HCT116 (cell line): ENCODE results near the gene DCAF10. TPM values are rescaled to one million over a fixed set of nuclear protein-coding genes. Genes with fewer than 3 reads are reported as not detected.
A peak's percentile ranks its signal among the peaks of the same experiment; 100 is the strongest.

Experiments used
- ATAC-seq: fragments of 200-7000 bp; cut with Tn5 transposase; 2 replicates; pipeline ENCODE4 v1.9.1; 2020; ENCODE audit warnings: mild to moderate bottlenecking, moderate library complexity
- Bru-seq: library from RNA; stranded (reverse); fragments of 400-500 nt; gene quantifications from one replicate; lab custom pipeline; 2021; lab: Mats Ljungman, UMichigan
- BruChase-seq, 2 experiments: library from RNA; stranded (reverse); fragments of 400-500 nt; gene quantifications; one replicate each; lab custom pipeline; 2021; lab: Mats Ljungman, UMichigan
- BruUV-seq: library from RNA; stranded (reverse); fragments of 400-500 nt; replicated peaks from 2 replicates; lab custom pipeline; 2021; lab: Mats Ljungman, UMichigan
- CTCF ChIA-PET: fragments of 300-600 bp; sonication (Branson Sonifier 250); formaldehyde crosslinking; loops from one replicate; lab custom pipeline; 2021; ENCODE audit warnings: antibody characterized with exemption; lab: Charles Lee
- POLR2A ChIA-PET: fragments of 300-600, 350-600 bp; sonication (Branson Sonifier 250); formaldehyde crosslinking; loops from one replicate; lab custom pipeline; 2021; ENCODE audit warnings: antibody characterized with exemption; lab: Charles Lee
- RAD21 ChIA-PET, 2 experiments: fragments of 300-600 bp; sonication (Branson Sonifier 250); formaldehyde crosslinking; loops; one replicate each; lab custom pipeline; 2023; ENCODE audit warnings: low total read pairs in 2 of 2; ENCODE audit not compliant: uncharacterized antibody in 2 of 2, unreplicated experiment in 2 of 2, low non-redundant PET in 1 of 2; lab: Charles Lee
- DNase-seq: peaks from one replicate; pipeline ENCODE4 v3.0.0-alpha.2; 2010; ENCODE audit warnings: low read depth, low spot score
- H2AFZ ChIP-seq: fragments of 200-600 bp; shearing (Covaris generic), sonication (generic); 2 replicates; pipeline ENCODE4 v1.6.1; 2017; ENCODE audit warnings: low read depth, mixed run types, mixed read lengths, antibody characterized with exemption, low read length; ENCODE audit not compliant: poor library complexity, severe bottlenecking
- H3K27ac ChIP-seq: 2 replicates; pipeline ENCODE4 v1.5.1; 2012; ENCODE audit warnings: low read depth, low read length
- H3K27me3 ChIP-seq: fragments of 200-600 bp; sonication (generic); 2 replicates; pipeline ENCODE4 v1.6.1; 2016; ENCODE audit warnings: mixed run types, low read length, mixed read lengths; ENCODE audit not compliant: insufficient read depth
- H3K36me3 ChIP-seq, 2 experiments: fragments of 200-500 bp in 1 of 2; fragments of 200-600 bp in 1 of 2; sonication (Bioruptor generic) in 1 of 2; sonication (generic) in 1 of 2; 2 replicates each; pipeline versions ENCODE4 v1.5.1 to v1.6.1; 2014 to 2016; ENCODE audit warnings: low read length in 2 of 2, inconsistent platforms in 1 of 2, mixed read lengths in 1 of 2, mixed run types in 1 of 2; ENCODE audit not compliant: insufficient read depth in 2 of 2, control insufficient read depth in 1 of 2
- H3K4me1 ChIP-seq, 2 experiments: fragments of 200-600 bp in 1 of 2; sonication (generic) in 1 of 2; 2 replicates each; pipeline versions ENCODE4 v1.5.1 to v1.6.1; 2012 to 2017; ENCODE audit warnings: low read length in 2 of 2, inconsistent platforms in 1 of 2, mild to moderate bottlenecking in 1 of 2, mixed read lengths in 1 of 2, mixed run types in 1 of 2, moderate library complexity in 1 of 2; ENCODE audit not compliant: insufficient read depth in 2 of 2, control insufficient read depth in 1 of 2
- H3K4me2 ChIP-seq: fragments of 200-600 bp; sonication (generic); 2 replicates; pipeline ENCODE4 v1.6.1; 2017; ENCODE audit warnings: mixed run types, low read length, mixed read lengths
- H3K4me3 ChIP-seq, 2 experiments: fragments of 200-600 bp in 1 of 2; sonication (generic) in 1 of 2; replicated peaks in 1 of 2; 2 replicates each; pipeline ENCODE4 v1.5.1; 2011 to 2016; ENCODE audit warnings: low read length in 2 of 2, control low read depth in 1 of 2, low read depth in 1 of 2, mild to moderate bottlenecking in 1 of 2, mixed read lengths in 1 of 2, mixed run types in 1 of 2
- H3K79me2 ChIP-seq: fragments of 200-600 bp; sonication (generic); 2 replicates; pipeline ENCODE4 v1.6.1; 2017; ENCODE audit warnings: mild to moderate bottlenecking, mixed run types, low read length, moderate library complexity, mixed read lengths; ENCODE audit not compliant: insufficient read depth
- H3K9ac ChIP-seq: fragments of 200-600 bp; sonication (generic); 2 replicates; pipeline ENCODE4 v1.6.1; 2016; ENCODE audit warnings: low read length, mixed read lengths
- H3K9me2 ChIP-seq: fragments of 200-600 bp; sonication (generic), shearing (Covaris generic); 2 replicates; pipeline ENCODE4 v1.6.1; 2017; ENCODE audit warnings: mixed run types, mild to moderate bottlenecking, moderate library complexity; ENCODE audit not compliant: insufficient read depth
- H3K9me3 ChIP-seq, 2 experiments: fragments of 200-500 bp in 1 of 2; fragments of 200-600 bp in 1 of 2; sonication (Bioruptor generic) in 1 of 2; sonication (generic) in 1 of 2; 2 replicates each; pipeline ENCODE4 v1.6.1; 2014 to 2017; ENCODE audit warnings: low read length in 2 of 2, mixed read lengths in 2 of 2, inconsistent platforms in 1 of 2, low read depth in 1 of 2, mild to moderate bottlenecking in 1 of 2, mixed run types in 1 of 2, moderate library complexity in 1 of 2; ENCODE audit not compliant: control insufficient read depth in 1 of 2, insufficient read depth in 1 of 2
- H4K20me1 ChIP-seq: fragments of 200-600 bp; sonication (generic), shearing (Covaris generic); 2 replicates; pipeline ENCODE4 v1.6.1; 2017; ENCODE audit warnings: mixed run types, mild to moderate bottlenecking, moderate library complexity; ENCODE audit not compliant: insufficient read depth
- ATF3 ChIP-seq: IDR thresholded peaks from 2 replicates; pipeline ENCODE4 v1.6.1; 2012
- CBX3 ChIP-seq: IDR thresholded peaks from 2 replicates; pipeline ENCODE4 v1.6.1; 2012; ENCODE audit warnings: low read depth
- CEBPB ChIP-seq: IDR thresholded peaks from 2 replicates; pipeline ENCODE4 v1.6.1; 2012; ENCODE audit warnings: low read depth
- EGR1 ChIP-seq: IDR thresholded peaks from 2 replicates; pipeline ENCODE4 v1.6.1; 2012; ENCODE audit warnings: low read depth
- EZH2 ChIP-seq: fragments of 200-600 bp; sonication (generic); IDR thresholded peaks from 2 replicates; pipeline ENCODE4 v1.6.1; 2017; ENCODE audit warnings: antibody characterized with exemption, mixed run types
- EZH2phosphoT487 ChIP-seq: fragments of 200-600 bp; IDR thresholded peaks from 2 replicates; pipeline ENCODE4 v1.6.1; 2018; ENCODE audit warnings: antibody characterized with exemption, borderline replicate concordance
- FOSL1 ChIP-seq: IDR thresholded peaks from 2 replicates; pipeline ENCODE4 v1.6.1; 2012; ENCODE audit warnings: low read depth
- JUND ChIP-seq: IDR thresholded peaks from 2 replicates; pipeline ENCODE4 v1.6.1; 2012
- POLR2A ChIP-seq: IDR thresholded peaks from 2 replicates; pipeline ENCODE4 v1.7.0; 2011; ENCODE audit warnings: borderline replicate concordance; ENCODE audit not compliant: insufficient read depth, insufficient read length; ENCODE audit errors: extremely low read depth
- POLR2AphosphoS5 ChIP-seq: IDR thresholded peaks from 2 replicates; pipeline ENCODE4 v1.6.1; 2011; ENCODE audit warnings: mild to moderate bottlenecking, low read depth, low read length, moderate library complexity
- RAD21 ChIP-seq: IDR thresholded peaks from 2 replicates; pipeline ENCODE4 v1.6.1; 2012; ENCODE audit warnings: low read depth, mild to moderate bottlenecking
- REST ChIP-seq: IDR thresholded peaks from 2 replicates; pipeline ENCODE4 v1.6.1; 2012; ENCODE audit warnings: low read depth
- SIN3A ChIP-seq: IDR thresholded peaks from 2 replicates; pipeline ENCODE4 v1.6.1; 2012; ENCODE audit warnings: low read depth
- SRF ChIP-seq: IDR thresholded peaks from 2 replicates; pipeline ENCODE4 v1.6.1; 2012; ENCODE audit warnings: low read depth
- ZFX ChIP-seq: fragments of 450-650 bp; IDR thresholded peaks from 2 replicates; pipeline ENCODE4 v1.6.1; 2017
- ZNF274 ChIP-seq: fragments of 200-500 bp; sonication (Bioruptor generic); IDR thresholded peaks from 2 replicates; pipeline ENCODE4 v1.6.1; 2014; ENCODE audit warnings: mild to moderate bottlenecking, low read depth, low read length, inconsistent platforms
- intact Hi-C: fragments of 100-400 bp; cut with micrococcal nuclease; formaldehyde crosslinking; loops from 2 replicates; pipeline ENCODE4 v1.10.0; 2022
- long read RNA-seq: library from polyadenylated mRNA; unstranded; transcript quantifications from one replicate; pipeline ENCODE4 v2.0.0, GENCODE V29; 2021; ENCODE audit not compliant: unreplicated experiment
- polyA plus RNA-seq: library from polyadenylated mRNA; unstranded; fragments of >200 nt; gene quantifications from 2 replicates; pipeline ENCODE4 v1.2.1, GENCODE V29; 2012; ENCODE audit warnings: missing spikeins
- total RNA-seq: library from RNA; stranded (reverse); gene quantifications from one replicate; pipeline ENCODE4 v1.2.1, GENCODE V29; 2021; ENCODE audit not compliant: unreplicated experiment
- TF ChIP-seq, protein P1 (sequence below): IDR thresholded peaks from 2 replicates; pipeline ENCODE4 v1.6.1; 2011; ENCODE audit warnings: mild to moderate bottlenecking, low read length, moderate library complexity; ENCODE audit not compliant: insufficient replicate concordance; ENCODE audit errors: extremely low read depth
- TF ChIP-seq, protein P2 (sequence below): IDR thresholded peaks from 2 replicates; pipeline ENCODE4 v1.6.1; 2012

DCAF10 gene
- total RNA-seq, result 20.6 TPM
- polyA plus RNA-seq, result 16.7 and 16.8 TPM in 2 replicates
- Bru-seq, nascent RNA, result percentile 81 among the genes with signal in this experiment
- BruChase-seq, experiment 1, labeled RNA remaining after a 6-hour chase, result percentile 88 among the genes with signal in this experiment
- BruChase-seq, experiment 2, labeled RNA remaining after a 2-hour chase, result percentile 82 among the genes with signal in this experiment
- long read RNA-seq, transcript DCAF10-202 (7 exons, 3,862 nt), result major isoform, 55 of 129 reads
- long read RNA-seq, partial matches to known transcripts, result 4 of 129 reads
- long read RNA-seq, other reads (novel, unspliced or antisense), result 70 of 129 reads

DNA sequence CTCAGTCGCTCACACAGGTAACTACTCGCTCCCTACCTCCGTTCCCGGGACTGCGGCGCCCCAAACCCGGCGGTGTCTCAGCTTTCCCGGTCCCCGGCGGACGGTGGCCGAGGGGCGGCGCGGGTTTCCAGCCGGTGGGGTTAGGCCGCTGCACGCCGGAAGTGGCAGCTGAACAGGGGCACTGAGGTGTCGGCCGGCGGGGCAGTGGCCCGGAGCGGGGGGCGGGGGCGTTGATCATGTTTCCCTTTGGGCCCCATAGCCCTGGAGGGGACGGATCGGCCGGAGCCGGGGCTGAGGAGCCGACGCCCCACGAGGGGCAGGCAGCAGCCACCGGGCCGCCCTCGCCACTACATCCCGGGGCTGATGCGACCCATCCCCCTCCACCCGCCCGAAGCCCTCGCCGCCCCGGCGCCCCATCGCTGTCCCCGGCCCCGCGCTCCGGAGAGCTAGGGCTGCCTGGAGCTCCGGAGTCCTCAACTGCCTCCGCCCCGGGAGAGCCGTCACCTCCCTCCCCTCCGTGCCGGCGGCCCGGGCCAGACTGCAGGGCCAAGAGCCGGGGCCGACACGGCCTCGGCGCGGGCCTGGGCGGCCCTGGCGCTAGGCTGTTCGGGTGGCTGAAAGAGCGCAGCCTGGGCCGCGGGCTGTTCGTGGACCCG is at the start of gene DCAF10:
Gene DCAF10, plus strand, starts transcription at position 167 of the 656 bp plus-strand sequence. Its CDS starts 70 bp downstream, at position 237.
- Histone ChIP-seq H3K27me3 (no peaks in the 10 kb centered on the region), H3K36me3 (0 out of 4 replicates have a peak, but pooled peaks cover 0 to 4% of the 10 kb centered on the region in 2 experiments), H4K20me1 (peaks cover 6% of the 10 kb centered on the region; the same call in 1 of the 2 replicates), H3K9me3 (no peaks in the 10 kb centered on the region), H3K9me2 (no peaks in the 10 kb centered on the region), H2AFZ (no peak within 1 kb of the TSS), H3K27ac (peak within 1 kb of the TSS; percentile 91), H3K4me3 (peak within 1 kb of the TSS; percentile 77 to 87), H3K4me1 (peaks cover 10 to 20% of the 10 kb centered on the region in 2 experiments; a peak in 3 of 4 replicates), H3K4me2 (peak within 1 kb of the TSS; percentile 87), H3K9ac (peak within 1 kb of the TSS; percentile 84), H3K79me2 (peaks cover 50% of the 10 kb centered on the region)
- ChIA-PET RAD21 (no interaction called here), CTCF (interaction anchor here (1.2 kb wide), 1 partner anchor 16 kb away, joined by 3 read pairs; the partner anchor contains the start of gene EXOSC3), POLR2A (no interaction called here)
- ATAC-seq (peak; percentile 84), DNase-seq (peak; percentile 68)
- intact Hi-C loops, result loop anchor here (2.0 to 5.0 kb wide), 2 partner anchors 28 to 102 kb away; partner anchors contain the start of gene SLC25A51
- no TSS peak for BruUV-seq
- TF ChIP-seq EZH2phosphoT487 (no peak), POLR2AphosphoS5 (peak; percentile 81), REST (no peak), JUND (no peak), CEBPB (no peak), CBX3 (peak; percentile 98), SIN3A (peak; percentile 96), ZFX (peak; percentile 98), EGR1 (peak; percentile 90), ZNF274 (no peak), EZH2 (no peak), POLR2A (peak; percentile 77), SRF (peak; percentile 83), FOSL1 (no peak; the same call in 1 of the 2 replicates), ATF3 (no peak), RAD21 (no peak)
- TF ChIP-seq, protein P1, sequence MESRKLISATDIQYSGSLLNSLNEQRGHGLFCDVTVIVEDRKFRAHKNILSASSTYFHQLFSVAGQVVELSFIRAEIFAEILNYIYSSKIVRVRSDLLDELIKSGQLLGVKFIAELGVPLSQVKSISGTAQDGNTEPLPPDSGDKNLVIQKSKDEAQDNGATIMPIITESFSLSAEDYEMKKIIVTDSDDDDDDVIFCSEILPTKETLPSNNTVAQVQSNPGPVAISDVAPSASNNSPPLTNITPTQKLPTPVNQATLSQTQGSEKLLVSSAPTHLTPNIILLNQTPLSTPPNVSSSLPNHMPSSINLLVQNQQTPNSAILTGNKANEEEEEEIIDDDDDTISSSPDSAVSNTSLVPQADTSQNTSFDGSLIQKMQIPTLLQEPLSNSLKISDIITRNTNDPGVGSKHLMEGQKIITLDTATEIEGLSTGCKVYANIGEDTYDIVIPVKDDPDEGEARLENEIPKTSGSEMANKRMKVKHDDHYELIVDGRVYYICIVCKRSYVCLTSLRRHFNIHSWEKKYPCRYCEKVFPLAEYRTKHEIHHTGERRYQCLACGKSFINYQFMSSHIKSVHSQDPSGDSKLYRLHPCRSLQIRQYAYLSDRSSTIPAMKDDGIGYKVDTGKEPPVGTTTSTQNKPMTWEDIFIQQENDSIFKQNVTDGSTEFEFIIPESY, result no peak
- TF ChIP-seq, protein P2, sequence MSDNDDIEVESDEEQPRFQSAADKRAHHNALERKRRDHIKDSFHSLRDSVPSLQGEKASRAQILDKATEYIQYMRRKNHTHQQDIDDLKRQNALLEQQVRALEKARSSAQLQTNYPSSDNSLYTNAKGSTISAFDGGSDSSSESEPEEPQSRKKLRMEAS, result peak; percentile 86
